A549 (cell line): Measurements from ENCODE around the gene ASTL. TPM values are rescaled to one million over a fixed set of nuclear protein-coding genes. Genes with fewer than 3 reads are reported as not detected.

Source experiments
- ATAC-seq, 2 experiments: fragments of 200-7000 bp in 1 of 2; fragments of >200 bp in 1 of 2; cut with Nextera tagmentation in 1 of 2; cut with Tn5 transposase in 1 of 2; 3 replicates each; pipeline versions ENCODE4 v1.8.0 to v1.9.1; 2018 to 2020; ENCODE audit warnings: mild to moderate bottlenecking in 1 of 2, moderate library complexity in 1 of 2
- CTCF ChIA-PET: fragments of 300-600 bp; sonication (Branson Sonifier 250); formaldehyde crosslinking; extraction: SDS; loops from one replicate; lab custom pipeline; 2021; ENCODE audit warnings: antibody characterized with exemption, inconsistent platforms; lab: Yijun Ruan, JAX
- POLR2A ChIA-PET: fragments of 350-600 bp; formaldehyde crosslinking; extraction: SDS; loops from one replicate; lab custom pipeline; 2021; ENCODE audit warnings: antibody characterized with exemption, inconsistent platforms; lab: Yijun Ruan, JAX
- DNase-seq, 2 experiments: peaks; one replicate each; pipeline versions ENCODE4 v3.0.0 to v3.0.0-alpha.2; 2011 to 2016; ENCODE audit warnings: low read depth in 1 of 2, low spot score in 1 of 2
- FAIRE-seq: peaks from 2 replicates; lab custom pipeline; 2011; peaks lifted over from hg19 to GRCh38; lab: Jason Lieb, UNC
- H3K27ac ChIP-seq, 2 experiments: fragments of >200 bp; sonication (Bioruptor Twin); formaldehyde crosslinking; 3 replicates each; pipeline ENCODE4 v1.5.1; 2016 to 2017
- H3K4me1 ChIP-seq: fragments of >200 bp; sonication (Bioruptor Twin); formaldehyde crosslinking; 3 replicates; pipeline ENCODE4 v1.6.1; 2016
- H3K4me2 ChIP-seq: fragments of >200 bp; sonication (Bioruptor Twin); formaldehyde crosslinking; 3 replicates; pipeline ENCODE4 v1.6.1; 2016
- H3K4me3 ChIP-seq: fragments of >200 bp; sonication (Bioruptor Twin); formaldehyde crosslinking; 3 replicates; pipeline ENCODE4 v1.5.1; 2016
- H3K9me3 ChIP-seq: fragments of >200 bp; sonication (Bioruptor Twin); formaldehyde crosslinking; 3 replicates; pipeline ENCODE4 v1.6.1; 2016
- CBX2 ChIP-seq: fragments of 200-600 bp; sonication (generic); IDR thresholded peaks from 2 replicates; pipeline ENCODE4 v1.6.1; 2016; ENCODE audit warnings: low read depth, mild to moderate bottlenecking, borderline replicate concordance
- CEBPB ChIP-seq, 2 experiments: fragments of >200 bp in 1 of 2; sonication (Bioruptor Twin) in 1 of 2; formaldehyde crosslinking in 1 of 2; IDR thresholded peaks; 2 replicates each; pipeline ENCODE4 v1.6.1; 2012 to 2016
- FOSB ChIP-seq: fragments of 250-450 bp; sonication (Bioruptor Pico); IDR thresholded peaks from 2 replicates; pipeline ENCODE4 v1.5.0; 2020; ENCODE audit warnings: mild to moderate bottlenecking, moderate library complexity
- FOSL2 ChIP-seq, 2 experiments: fragments of 450-650 bp in 1 of 2; fragments of >200 bp in 1 of 2; sonication (Bioruptor Twin) in 1 of 2; formaldehyde crosslinking; IDR thresholded peaks; 2 replicates each; pipeline versions ENCODE4 v1.5.0 to v1.6.1; 2016 to 2020; ENCODE audit warnings: mild to moderate bottlenecking in 1 of 2, moderate library complexity in 1 of 2
- HOXB13 ChIP-seq: fragments of 250-450 bp; sonication (Bioruptor Pico); IDR thresholded peaks from 2 replicates; pipeline ENCODE4 v1.5.0; 2020; ENCODE audit warnings: low read depth, mild to moderate bottlenecking, moderate library complexity
- HOXB5 ChIP-seq: fragments of 250-450 bp; sonication (Bioruptor Pico); IDR thresholded peaks from 2 replicates; pipeline ENCODE4 v1.5.0; 2020; ENCODE audit warnings: mild to moderate bottlenecking, moderate library complexity
- JUN ChIP-seq, 2 experiments: fragments of >200 bp; sonication (Bioruptor Twin); formaldehyde crosslinking; IDR thresholded peaks; 2 replicates in 1 of 2; 3 replicates in 1 of 2; pipeline ENCODE4 v1.6.1; 2016 to 2017
- JUNB ChIP-seq: fragments of >200 bp; sonication (Bioruptor Twin); formaldehyde crosslinking; IDR thresholded peaks from 2 replicates; pipeline ENCODE4 v1.6.1; 2016
- MYC ChIP-seq: IDR thresholded peaks from 2 replicates; pipeline ENCODE4 v1.6.1; 2012; ENCODE audit warnings: mild to moderate bottlenecking, inconsistent platforms, low read length, improper control_type of control experiment, borderline replicate concordance
- NPAS2 ChIP-seq: fragments of 250-450 bp; sonication (Bioruptor Pico); IDR thresholded peaks from 2 replicates; pipeline ENCODE4 v1.8.0; 2022; ENCODE audit warnings: mild to moderate bottlenecking, moderate library complexity, borderline replicate concordance
- NR3C1 ChIP-seq: fragments of >200 bp; sonication (Bioruptor Twin); formaldehyde crosslinking; IDR thresholded peaks from 3 replicates; pipeline ENCODE4 v1.6.1; 2017
- PHF8 ChIP-seq: fragments of 200-600 bp; sonication (generic); IDR thresholded peaks from 2 replicates; pipeline ENCODE4 v1.6.1; 2016; ENCODE audit warnings: low read depth, mild to moderate bottlenecking, antibody characterized with exemption, moderate library complexity, borderline replicate concordance
- POLR2A ChIP-seq: IDR thresholded peaks from 2 replicates; pipeline ENCODE4 v1.6.1; 2012; ENCODE audit warnings: mild to moderate bottlenecking, low read length
- RNF2 ChIP-seq: fragments of 200-600 bp; sonication (generic); IDR thresholded peaks from 2 replicates; pipeline ENCODE4 v1.6.1; 2016; ENCODE audit warnings: low read depth, mild to moderate bottlenecking, antibody characterized with exemption, moderate library complexity, borderline replicate concordance
- SMC3 ChIP-seq: fragments of >200 bp; sonication (Bioruptor Twin); formaldehyde crosslinking; IDR thresholded peaks from 3 replicates; pipeline ENCODE4 v1.6.1; 2018; ENCODE audit warnings: inconsistent platforms
- SREBF2 ChIP-seq: fragments of 450-650 bp; IDR thresholded peaks from 2 replicates; pipeline ENCODE4 v1.6.1; 2014; ENCODE audit warnings: mild to moderate bottlenecking, moderate library complexity
- TP53 ChIP-seq: fragments of 250-450 bp; sonication (Bioruptor Pico); IDR thresholded peaks from 2 replicates; pipeline ENCODE4 v1.5.0; 2021; ENCODE audit warnings: mild to moderate bottlenecking, moderate library complexity
- ZC3H11A ChIP-seq: fragments of 450-650 bp; IDR thresholded peaks from 2 replicates; pipeline ENCODE4 v1.6.1; 2014; ENCODE audit warnings: antibody characterized with exemption, mild to moderate bottlenecking
- ZSCAN20 ChIP-seq: fragments of 250-450 bp; sonication (Bioruptor Pico); IDR thresholded peaks from 2 replicates; pipeline ENCODE4 v1.8.0; 2022; ENCODE audit warnings: mild to moderate bottlenecking, moderate library complexity
- WGBS: methylation state at CpG from one replicate; pipeline ENCODE4 v1.1.6; 2017; ENCODE audit errors: missing lambda C conversion rate; 5-methylcytosine and 5-hydroxymethylcytosine counted together
- polyA plus RNA-seq, 4 experiments: library from polyadenylated mRNA; depleted of rRNA in 3 of 4; stranded (reverse); fragments of >200 nt; fragmentation: RNase III in 1 of 4; extraction: RNeasy Plus Mini Kit Qiagen cat#74134 plus additional on column Dnase treatment in 1 of 4; gene quantifications; 2 replicates in 3 of 4; 3 replicates in 1 of 4; pipeline ENCODE4 v1.2.3, GENCODE V29; 2011 to 2017
- TF ChIP-seq, protein P1 (sequence below): IDR thresholded peaks from 2 replicates; pipeline ENCODE4 v1.6.1; 2012
- TF ChIP-seq, protein P2 (sequence below): fragments of 150-350 bp; IDR thresholded peaks from 2 replicates; pipeline ENCODE4 v1.6.1; 2014; ENCODE audit warnings: low read depth, mild to moderate bottlenecking, low read length
- TF ChIP-seq, protein P3 (sequence below): fragments of 250-450 bp; sonication (Bioruptor Pico); IDR thresholded peaks from 2 replicates; pipeline ENCODE4 v1.5.0; 2020; ENCODE audit warnings: low read depth, mild to moderate bottlenecking, moderate library complexity
- TF ChIP-seq, protein P4 (sequence below): IDR thresholded peaks from 2 replicates; pipeline ENCODE4 v1.6.1; 2012; ENCODE audit warnings: low read depth, borderline replicate concordance
- TF ChIP-seq, protein P5 (sequence below): fragments of >200 bp; sonication (Bioruptor Twin); formaldehyde crosslinking; IDR thresholded peaks from 3 replicates; pipeline ENCODE4 v1.6.1; 2016
- TF ChIP-seq, protein P6 (sequence below): fragments of 450-650 bp; IDR thresholded peaks from 2 replicates; pipeline ENCODE4 v1.6.1; 2014; ENCODE audit warnings: antibody characterized with exemption
- TF ChIP-seq, protein P7 (sequence below): fragments of >200 bp; sonication (Bioruptor Twin); formaldehyde crosslinking; IDR thresholded peaks from 2 replicates; pipeline ENCODE4 v1.6.1; 2016

ASTL gene
- polyA plus RNA-seq, 2 of the 4 experiments (the other 2 are of a cell fraction): not detected

DNA sequence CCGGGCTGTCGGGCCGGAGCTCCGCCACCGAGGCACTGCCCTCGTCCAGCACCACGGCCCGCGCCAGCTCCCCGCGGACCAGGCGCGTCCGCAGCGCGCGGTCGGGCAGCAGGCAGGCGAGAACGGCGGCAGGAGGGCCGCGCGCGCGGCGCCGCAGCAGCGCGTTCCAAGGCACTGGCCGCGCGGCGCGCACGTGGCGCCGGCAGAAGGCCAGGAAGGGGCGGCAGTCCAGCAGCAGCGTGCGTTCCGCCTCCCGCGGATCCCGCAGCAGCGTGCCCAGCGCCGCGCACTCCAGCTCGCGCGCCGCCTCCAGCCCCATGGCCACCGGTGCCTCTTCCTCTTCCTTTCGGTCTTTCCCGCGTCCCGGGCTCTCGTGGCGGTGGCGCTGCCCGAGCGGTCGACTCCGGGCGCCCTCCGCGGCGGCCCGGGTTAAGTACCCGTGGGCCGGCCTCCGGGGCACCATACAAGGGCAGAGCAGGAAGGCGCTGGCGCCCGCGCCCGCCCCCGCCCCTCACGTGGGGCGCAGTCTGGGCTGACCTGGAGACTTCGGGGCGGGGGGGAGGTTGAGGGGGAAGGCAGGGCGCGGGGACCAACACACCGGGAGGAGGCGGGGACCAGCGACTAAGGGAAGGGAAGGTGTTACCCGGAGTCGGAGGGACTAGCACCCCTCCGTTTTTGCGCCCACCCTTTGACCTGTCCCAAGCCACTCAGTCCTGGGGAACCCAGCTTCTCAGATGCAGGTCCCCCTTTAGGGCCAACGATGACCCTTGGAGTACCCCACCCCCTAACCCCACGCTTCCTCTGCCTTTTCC is 6.9 kb upstream of the ASTL start, which contains the start of gene DUSP2:
Gene DUSP2 (minus strand): TSS at position 405 of the 812 bp plus-strand sequence. CDS start 86 bp downstream, at position 319.
- ChIA-PET CTCF (interaction anchor here (0.6 to 2.1 kb wide), 3 partner anchors 14 to 352 kb away, joined by 3 to 4 read pairs (median 3); no protein-coding TSS in a partner anchor), POLR2A (no interaction called here)
- ATAC-seq: peak; percentile 58 to 71; a peak in 5 of 6 replicates
- peak within 1 kb of the TSS; percentile 45 for H3K4me3 ChIP-seq
- 30% methylated on average over 48 of the region's 94 CpGs for WGBS
- peak within 1 kb of the TSS; percentile 62 to 70; a peak in 5 of 6 replicates for H3K27ac ChIP-seq
- FAIRE-seq: no peak
- no peak for TF ChIP-seq FOSB (CRISPR knock-in tag)
- no peak for TF ChIP-seq ZSCAN20 (CRISPR knock-in tag)
- TF ChIP-seq JUNB: no peak
- TF ChIP-seq TP53 (CRISPR knock-in tag): no peak
- TF ChIP-seq CBX2: no peak
- TF ChIP-seq, protein P1, sequence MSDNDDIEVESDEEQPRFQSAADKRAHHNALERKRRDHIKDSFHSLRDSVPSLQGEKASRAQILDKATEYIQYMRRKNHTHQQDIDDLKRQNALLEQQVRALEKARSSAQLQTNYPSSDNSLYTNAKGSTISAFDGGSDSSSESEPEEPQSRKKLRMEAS: peak; percentile 91
- no peak for TF ChIP-seq CEBPB (IDR thresholded peaks at IDR 0.05)
- peak; percentile 59; the same call in 1 of the 2 replicates for TF ChIP-seq HOXB5 (CRISPR knock-in tag)
- TF ChIP-seq NR3C1: no peak
- peak; percentile 36 for TF ChIP-seq POLR2A
- TF ChIP-seq SREBF2: no peak
- no peak for TF ChIP-seq ZC3H11A
- TF ChIP-seq SMC3: no peak
- TF ChIP-seq, protein P2, sequence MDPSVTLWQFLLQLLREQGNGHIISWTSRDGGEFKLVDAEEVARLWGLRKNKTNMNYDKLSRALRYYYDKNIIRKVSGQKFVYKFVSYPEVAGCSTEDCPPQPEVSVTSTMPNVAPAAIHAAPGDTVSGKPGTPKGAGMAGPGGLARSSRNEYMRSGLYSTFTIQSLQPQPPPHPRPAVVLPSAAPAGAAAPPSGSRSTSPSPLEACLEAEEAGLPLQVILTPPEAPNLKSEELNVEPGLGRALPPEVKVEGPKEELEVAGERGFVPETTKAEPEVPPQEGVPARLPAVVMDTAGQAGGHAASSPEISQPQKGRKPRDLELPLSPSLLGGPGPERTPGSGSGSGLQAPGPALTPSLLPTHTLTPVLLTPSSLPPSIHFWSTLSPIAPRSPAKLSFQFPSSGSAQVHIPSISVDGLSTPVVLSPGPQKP: no peak
- TF ChIP-seq PHF8: no peak
- TF ChIP-seq, protein P3, sequence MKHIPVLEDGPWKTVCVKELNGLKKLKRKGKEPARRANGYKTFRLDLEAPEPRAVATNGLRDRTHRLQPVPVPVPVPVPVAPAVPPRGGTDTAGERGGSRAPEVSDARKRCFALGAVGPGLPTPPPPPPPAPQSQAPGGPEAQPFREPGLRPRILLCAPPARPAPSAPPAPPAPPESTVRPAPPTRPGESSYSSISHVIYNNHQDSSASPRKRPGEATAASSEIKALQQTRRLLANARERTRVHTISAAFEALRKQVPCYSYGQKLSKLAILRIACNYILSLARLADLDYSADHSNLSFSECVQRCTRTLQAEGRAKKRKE (CRISPR knock-in tag): peak; percentile 88
- TF ChIP-seq, protein P4, sequence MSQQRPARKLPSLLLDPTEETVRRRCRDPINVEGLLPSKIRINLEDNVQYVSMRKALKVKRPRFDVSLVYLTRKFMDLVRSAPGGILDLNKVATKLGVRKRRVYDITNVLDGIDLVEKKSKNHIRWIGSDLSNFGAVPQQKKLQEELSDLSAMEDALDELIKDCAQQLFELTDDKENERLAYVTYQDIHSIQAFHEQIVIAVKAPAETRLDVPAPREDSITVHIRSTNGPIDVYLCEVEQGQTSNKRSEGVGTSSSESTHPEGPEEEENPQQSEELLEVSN: peak; percentile 95
- TF ChIP-seq HOXB13: no peak
- TF ChIP-seq FOSL2 (IDR thresholded peaks at IDR 0.05): no peak
- no peak for TF ChIP-seq FOSL2 (CRISPR knock-in tag; IDR thresholded peaks at IDR 0.05)
- peak; percentile 86; the same call in 1 of the 2 replicates for TF ChIP-seq MYC
- TF ChIP-seq, protein P5, sequence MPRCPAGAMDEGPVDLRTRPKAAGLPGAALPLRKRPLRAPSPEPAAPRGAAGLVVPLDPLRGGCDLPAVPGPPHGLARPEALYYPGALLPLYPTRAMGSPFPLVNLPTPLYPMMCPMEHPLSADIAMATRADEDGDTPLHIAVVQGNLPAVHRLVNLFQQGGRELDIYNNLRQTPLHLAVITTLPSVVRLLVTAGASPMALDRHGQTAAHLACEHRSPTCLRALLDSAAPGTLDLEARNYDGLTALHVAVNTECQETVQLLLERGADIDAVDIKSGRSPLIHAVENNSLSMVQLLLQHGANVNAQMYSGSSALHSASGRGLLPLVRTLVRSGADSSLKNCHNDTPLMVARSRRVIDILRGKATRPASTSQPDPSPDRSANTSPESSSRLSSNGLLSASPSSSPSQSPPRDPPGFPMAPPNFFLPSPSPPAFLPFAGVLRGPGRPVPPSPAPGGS: no peak
- TF ChIP-seq, protein P6, sequence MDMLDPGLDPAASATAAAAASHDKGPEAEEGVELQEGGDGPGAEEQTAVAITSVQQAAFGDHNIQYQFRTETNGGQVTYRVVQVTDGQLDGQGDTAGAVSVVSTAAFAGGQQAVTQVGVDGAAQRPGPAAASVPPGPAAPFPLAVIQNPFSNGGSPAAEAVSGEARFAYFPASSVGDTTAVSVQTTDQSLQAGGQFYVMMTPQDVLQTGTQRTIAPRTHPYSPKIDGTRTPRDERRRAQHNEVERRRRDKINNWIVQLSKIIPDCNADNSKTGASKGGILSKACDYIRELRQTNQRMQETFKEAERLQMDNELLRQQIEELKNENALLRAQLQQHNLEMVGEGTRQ: peak; percentile 39
- no peak for TF ChIP-seq JUN (IDR thresholded peaks at IDR 0.05)
- no peak for TF ChIP-seq RNF2
- peak; percentile 13; the same call in 1 of the 2 replicates for TF ChIP-seq NPAS2 (CRISPR knock-in tag)
- TF ChIP-seq, protein P7, sequence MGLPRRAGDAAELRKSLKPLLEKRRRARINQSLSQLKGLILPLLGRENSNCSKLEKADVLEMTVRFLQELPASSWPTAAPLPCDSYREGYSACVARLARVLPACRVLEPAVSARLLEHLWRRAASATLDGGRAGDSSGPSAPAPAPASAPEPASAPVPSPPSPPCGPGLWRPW: no peak
- H3K4me2 ChIP-seq: peak within 1 kb of the TSS; percentile 94
- H3K9me3 ChIP-seq: no peaks in the 10 kb centered on the region
- H3K4me1 ChIP-seq: peaks cover 10% of the 10 kb centered on the region; the same call in 2 of the 3 replicates
- DNase-seq: peak; percentile 18 to 41
